GM18909 (cell line): ENCODE measurements around the gene OOSP4A.

ENCODE experiments used
- ATAC-seq: cut with Tn5 transposase; IDR thresholded peaks from one replicate; pipeline ENCODE4 v1.9.1; 2021; ENCODE audit warnings: mild to moderate bottlenecking; ENCODE audit not compliant: unreplicated experiment, poor library complexity

The OOSP4A gene

DNA sequence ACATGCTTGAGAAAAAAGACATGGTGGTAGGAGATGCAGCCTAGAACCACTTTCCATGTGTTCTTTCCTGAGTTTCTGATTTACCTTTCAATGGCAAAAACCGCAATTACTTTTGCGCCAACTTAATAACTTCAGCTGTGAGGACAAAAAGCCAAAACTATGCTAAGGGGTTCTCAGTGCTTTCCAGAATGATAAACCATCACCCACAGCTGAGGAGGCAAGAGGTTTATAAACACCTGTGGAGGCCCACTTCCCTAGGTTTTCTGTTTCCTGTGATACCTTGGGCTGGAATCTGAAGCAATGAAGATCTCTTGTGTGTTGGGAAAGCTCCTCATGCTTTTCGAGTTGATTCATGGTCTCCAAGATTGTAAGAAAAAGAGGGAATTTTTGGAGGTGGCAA lies at the start of gene OOSP4A:
Gene OOSP4A, plus strand, starts transcription at position 301 of the 400 bp plus-strand sequence. Its CDS starts 0 bp downstream, at position 301.
- no peak for ATAC-seq

DNA sequence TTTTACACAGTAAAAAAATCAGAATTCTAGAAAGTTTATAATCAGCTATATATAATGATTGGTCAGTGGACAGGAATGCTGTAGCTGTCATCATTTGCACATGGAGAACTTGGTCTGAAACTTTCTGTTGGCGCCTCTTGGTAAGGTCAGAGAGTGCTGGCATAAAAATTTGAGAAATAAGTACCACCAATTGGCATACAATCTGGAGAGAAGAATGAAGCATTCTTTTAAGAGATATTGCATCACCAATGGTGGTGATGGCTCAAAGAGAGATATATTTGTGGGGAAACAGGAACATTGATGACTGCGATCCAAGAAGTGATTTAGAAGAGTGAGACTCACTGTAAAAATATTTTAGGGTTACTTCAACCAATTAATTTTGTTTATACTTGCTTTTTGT lies 45.4 kb upstream of the OOSP4A start:
- ATAC-seq: no peak

DNA sequence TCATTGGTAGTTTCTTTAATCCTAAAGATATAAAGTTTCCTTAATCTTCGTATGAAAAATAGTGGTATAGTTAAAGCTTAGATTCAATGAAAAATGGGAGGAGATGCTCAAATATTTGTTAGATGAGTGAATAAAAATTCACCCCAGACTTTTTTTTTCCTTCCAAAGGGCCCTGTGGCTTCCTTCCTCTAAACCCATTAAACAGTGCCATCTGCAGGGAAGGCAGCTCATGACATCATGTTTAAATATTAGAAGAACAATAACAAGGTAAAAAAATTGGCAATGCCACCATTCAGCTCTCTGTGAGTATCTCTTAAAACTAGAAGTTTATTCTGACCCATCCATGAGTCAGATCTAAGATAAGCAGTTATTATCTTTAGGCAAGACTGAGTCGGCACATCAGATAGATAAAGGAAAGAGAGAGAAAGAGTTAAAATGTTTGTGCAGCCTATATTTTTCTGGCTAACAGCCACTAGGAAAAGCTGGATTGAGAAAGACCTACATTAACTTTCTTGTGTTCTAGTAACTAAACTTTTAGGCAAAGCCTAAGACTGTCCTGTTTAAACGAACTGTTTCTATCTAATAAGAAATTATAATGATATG lies 44.7 kb upstream of the OOSP4A start:
- ATAC-seq: no peak

DNA sequence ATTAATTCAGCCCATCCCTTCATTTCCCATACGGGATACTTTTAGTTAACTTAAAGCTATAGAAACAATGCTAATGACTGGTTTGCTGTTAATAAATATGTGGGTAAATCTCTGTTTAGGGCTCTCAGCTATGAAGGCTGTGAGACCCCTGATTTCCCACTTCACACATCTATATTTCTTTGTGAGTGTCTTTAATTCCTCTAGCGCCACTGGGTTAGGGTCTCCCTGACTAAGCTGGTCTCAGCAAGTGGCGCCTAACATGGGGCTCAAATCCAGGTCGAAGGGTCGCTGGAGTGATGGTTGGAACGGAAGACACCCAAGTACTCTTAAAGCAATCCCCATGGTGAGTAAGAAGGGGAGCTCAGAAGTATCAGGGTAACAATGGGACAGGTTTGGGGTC lies 40.0 kb upstream of the OOSP4A start:
- ATAC-seq: no peak

DNA sequence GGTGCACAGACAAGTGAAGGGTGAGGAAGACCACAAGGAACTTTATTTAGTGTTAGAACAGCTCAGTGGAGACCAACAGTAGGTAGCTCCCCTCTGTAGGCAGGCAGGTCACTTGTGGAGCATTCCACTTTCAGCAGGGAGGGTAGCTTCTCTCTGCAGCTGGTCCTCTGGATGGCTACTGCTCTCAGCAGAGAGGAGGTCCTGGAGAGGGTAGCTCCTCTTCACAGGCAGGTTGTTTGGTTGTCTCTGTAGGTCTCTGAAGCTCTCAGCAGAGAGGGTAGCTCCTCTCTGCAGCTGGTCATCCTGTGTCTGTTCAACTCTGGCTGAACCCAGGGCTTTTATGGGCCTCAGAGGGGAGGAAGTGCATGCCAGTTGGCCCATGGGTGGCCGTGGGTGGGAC lies 32.1 kb upstream of the OOSP4A start:
- no peak for ATAC-seq

DNA sequence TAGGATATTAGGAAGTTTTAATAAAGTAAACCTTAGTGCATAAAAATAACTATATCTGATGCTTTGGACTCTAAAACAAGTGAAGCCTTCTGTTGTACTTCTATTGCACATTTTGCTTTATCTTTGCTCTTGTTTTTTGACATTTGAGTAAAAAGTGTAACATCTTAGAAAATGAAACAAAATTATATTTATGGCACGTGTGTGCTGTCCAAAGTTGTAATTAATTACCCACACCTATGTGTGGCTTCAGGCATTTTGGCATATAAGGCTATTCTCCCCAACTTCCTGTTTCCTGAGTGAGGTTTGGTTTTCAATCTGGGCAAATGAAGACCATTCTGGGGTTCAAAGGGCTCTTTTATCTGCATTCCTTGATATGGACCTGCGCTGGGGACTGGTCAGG lies 25.7 kb upstream of the OOSP4A start, which contains the start of gene OOSP1:
Gene OOSP1, plus strand, starts transcription at position 301 of the 400 bp plus-strand sequence. Its CDS starts 23 bp downstream, at position 324.
- no peak for ATAC-seq

DNA sequence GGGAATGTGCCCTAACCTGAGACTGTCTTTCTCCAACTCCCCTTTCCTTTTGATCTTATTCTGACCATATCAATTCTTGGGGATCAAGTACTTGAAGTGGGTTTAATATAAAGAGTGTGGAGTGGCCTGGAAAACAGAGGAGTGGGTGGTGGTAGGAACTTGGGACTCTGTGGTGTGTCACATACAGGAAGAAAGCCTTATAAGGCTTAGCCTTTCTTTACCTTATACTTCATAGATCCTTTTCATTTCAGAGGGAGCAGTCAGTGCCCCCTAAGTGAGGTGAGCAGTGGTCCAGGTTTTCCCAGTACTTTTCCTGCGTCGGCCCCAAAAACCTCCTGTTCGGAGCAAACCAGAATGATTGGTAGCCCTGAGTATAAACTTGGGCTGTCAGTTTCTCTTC lies 25.1 kb upstream of the OOSP4A start:
- ATAC-seq: no peak

DNA sequence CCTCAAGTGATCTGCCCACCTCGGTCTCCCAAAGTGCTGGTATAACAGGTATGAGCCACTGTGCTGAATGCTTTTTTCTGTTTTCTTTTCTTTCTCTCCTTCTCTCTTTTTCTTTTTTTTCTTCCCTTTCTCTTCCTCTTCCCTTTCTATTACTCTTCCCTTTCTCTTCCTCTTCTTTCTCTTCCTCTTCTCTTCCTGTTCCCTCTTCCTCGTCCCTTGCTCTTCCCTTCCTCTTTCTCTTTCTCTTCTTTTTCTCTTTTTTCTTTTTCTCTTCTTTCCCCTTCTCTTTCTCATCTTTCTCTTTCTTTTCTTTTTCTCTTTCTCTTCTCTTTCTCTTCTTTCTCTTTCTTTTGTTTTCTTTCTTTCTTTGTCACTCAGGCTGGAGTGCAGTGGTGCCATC lies 24.4 kb upstream of the OOSP4A start:
- ATAC-seq: no peak

DNA sequence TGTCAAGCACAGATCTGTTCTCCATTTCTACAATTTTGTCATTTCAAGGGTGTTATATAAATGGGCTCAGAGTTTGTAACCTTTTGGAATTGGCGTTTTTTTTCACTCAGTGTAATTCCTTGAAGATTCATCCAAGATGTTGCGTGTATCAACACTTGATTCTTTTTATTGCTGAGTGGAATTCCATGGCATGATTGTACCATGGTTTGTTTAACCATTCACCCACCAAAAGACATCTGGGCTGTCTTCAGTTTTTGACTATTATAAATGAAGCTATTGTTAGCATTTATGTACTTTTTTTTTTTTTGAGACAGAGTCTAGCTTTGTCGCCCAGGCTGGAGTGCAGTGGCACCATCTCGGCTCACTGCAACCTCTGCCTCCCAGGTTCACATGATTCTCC lies 22.7 kb upstream of the OOSP4A start:
- no peak for ATAC-seq

DNA sequence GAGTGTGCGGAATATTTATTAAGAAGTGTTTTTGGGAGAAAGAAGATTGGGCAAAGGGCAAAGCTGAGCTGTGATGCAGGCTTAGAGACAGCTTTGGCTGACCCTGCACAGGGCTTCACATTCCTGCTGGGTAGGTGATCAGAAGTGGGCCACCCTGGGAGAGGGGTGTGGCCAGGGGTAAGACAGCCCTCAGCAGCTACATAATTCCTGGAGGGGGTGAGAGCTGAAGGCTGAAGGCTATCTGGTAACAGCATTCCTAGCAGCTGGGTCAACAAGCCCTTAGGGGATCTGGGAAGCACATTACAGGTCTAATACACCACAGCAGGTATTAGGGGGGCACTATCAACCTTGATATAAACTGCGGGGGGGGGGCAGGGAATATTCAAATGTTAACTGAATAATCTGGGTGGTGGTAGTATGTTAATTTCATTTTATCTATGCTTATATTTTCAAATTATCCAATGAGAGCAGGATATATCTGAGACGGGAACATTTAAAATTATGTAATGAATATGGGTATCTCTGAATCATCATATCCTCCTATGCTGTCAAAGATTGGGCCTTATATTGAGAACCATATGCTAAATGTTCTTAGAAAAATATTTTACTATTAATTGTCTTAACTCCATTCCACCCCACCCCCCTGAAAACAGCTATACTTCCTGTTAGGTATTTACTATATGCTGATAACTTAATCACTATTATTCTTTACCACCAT lies 19.7 kb upstream of the OOSP4A start:
- ATAC-seq: no peak

DNA sequence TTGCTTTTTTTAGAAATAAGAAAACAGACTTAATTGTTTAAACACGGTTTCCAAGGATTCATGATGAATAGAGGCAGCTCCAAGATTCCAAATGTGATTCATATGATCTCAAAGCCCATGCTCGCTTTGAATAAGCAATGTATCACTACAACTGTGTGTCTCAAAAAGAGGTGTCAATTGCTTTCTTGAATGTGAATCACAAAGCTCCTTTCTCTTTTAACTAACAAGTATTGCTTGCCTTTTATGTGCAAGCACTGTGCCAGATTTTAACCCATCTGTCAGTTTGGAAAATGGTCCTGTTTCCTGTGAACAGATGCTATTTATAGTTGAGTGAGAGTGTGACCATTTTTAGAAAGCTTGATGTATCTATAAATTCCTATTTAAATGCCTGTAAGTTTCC lies 19.1 kb upstream of the OOSP4A start:
- ATAC-seq: no peak

DNA sequence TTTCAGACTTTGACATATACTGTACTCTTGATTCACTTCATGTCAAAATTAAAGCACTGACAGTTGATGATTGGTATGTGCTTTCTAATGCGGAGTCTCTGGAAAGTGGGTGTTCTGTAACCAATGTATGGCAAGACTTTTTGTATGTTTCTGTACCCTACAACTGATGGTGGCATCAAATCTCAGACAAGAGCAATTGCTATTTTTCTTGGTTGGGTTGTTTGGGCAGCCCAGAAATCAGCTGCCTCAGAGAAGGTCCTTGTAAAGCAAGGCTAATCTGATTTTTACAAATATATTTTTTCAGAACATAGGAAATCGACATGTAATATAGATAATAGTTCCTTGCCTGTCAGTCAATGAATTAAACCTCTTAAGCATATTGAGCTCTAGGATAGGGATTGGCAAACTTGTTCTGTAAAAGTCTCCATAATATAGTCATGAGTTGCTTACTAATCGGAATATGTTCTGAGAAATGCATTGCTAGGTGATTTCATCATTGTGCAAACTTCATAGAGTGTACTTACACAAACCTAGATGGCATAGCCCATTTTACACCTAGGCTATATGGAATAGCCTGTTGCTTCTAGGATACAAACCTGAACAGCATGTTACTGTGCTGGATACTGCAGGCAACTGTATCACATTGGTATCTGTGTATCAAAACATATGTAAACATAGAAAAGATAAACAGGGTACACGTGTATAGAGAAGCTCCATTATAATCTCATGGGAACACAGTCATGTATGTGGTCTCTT lies 10.2 kb upstream of the OOSP4A start:
- ATAC-seq: no peak

DNA sequence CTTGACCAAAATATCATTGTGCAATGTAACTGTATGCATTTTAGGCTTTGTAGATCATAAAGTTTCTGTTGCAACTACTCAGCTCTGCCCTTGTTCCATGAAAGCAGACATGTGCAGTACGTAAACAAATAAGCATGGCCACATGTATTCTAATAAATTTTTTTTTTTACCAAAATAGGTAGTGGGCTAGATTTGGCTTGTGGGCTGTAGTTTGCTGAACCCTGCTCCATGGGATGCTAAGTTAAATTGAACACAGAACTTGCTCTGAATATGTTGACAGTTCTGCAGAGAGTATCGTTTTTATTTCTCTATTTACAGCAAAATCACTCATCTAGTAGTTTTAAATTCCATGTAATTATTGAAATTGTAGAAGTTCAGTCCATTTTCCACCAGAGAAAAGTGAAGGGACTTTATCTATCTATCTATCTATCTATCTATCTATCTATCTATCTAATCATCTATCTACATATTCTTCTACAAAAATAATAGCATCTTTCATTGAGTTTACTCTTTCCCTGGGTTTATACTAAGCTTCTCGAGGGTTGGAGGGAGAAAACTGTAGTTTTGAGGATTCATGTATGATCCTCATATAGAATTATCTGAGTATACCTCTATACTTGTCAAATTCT lies 9.5 kb upstream of the OOSP4A start:
- ATAC-seq: no peak

DNA sequence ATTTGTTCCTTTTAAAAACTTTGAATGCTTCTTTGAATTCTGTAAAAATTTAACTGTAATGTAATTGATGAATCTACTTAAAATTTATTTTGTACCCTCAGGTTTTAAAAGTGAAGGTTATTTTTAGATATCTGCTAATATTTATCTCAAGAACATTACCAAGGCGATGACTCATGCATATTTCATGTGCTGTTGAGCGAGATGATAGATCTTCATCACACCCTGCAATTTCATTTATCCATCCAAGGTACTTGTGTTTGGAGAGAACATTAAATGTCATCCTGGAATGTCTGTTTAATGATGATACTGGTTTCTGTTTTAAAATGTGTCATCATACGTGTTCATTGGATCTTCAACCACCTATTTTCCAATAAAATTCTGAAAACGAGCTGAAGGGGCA lies 6.7 kb upstream of the OOSP4A start:
- no peak for ATAC-seq

DNA sequence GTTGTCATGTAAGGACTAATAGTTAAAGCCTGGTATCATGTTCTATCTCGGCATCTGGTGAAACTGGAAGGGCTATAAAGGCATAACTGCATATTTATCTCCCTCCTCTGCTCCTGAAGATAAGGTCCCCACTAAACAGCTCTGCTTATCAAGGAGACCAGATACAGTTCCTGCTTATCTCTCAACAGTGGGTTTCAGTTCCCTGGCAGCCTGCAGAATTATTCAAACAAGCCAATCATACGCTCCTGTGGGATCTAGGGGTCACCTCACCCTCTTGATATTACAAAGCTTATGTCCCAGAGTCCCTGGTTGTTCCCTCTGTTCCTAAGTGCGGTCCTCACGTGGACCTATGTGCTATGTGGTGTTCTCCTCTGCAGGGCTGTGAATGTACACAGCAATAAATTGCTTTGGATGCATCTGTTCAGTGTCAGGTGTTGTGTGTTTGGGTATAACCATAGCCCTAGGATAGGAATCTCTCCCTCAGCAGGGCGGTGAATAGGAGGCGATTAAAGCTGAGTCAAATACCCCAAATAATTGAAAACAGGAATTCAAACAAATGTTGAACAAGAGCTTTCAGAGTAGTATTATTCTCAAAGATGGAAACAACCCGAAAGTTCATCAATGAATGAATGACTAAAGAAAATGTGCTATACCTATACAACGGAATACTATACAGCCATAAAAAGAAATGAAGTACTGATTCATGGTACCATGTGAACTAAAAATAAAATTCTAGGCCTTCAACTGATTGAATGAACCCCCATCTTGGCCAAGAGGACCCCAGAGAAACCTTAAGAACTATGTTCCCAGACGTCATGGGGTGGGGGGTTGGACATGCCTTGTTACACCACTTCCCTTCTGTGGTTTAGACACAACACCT lies 3.1 kb upstream of the OOSP4A start:
- no peak for ATAC-seq

DNA sequence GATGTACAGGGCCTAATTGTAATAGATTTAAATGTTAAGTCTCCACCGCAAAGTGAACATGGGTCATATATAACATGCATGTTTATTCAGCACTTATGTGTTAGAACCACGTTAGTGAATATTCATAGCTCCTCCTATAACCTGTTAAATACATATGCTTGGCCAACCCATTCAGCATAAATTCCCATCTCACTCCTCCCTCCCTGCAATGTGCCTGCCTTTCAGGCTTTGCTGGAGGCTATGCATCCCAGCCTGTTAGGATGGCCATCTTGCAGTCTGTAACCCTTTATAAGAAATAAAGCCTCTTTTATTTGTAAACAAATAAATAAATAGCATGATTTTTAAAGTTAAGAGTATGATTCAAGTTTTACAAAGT lies 1.7 kb upstream of the OOSP4A start:
- ATAC-seq: no peak

DNA sequence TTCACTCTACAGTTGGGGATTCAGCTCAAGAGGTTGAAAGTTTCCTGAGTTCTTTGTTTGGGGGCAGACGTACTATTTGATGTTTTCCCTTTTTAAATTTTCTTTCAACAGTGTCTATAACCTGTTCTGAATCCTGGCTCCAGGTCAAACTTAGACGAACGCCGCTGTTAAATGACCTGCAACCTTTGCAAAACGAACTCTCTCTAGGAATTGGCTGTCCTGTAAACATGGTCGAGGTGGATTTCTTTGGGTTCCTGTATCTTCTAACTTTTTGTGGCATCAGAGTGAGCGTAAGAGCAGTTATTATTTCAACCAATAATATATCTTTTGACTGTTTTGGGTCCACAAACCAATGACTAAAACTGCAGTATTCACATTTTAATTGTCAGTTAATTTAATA lies 1.6 kb downstream of the OOSP4A start:
- ATAC-seq: no peak

DNA sequence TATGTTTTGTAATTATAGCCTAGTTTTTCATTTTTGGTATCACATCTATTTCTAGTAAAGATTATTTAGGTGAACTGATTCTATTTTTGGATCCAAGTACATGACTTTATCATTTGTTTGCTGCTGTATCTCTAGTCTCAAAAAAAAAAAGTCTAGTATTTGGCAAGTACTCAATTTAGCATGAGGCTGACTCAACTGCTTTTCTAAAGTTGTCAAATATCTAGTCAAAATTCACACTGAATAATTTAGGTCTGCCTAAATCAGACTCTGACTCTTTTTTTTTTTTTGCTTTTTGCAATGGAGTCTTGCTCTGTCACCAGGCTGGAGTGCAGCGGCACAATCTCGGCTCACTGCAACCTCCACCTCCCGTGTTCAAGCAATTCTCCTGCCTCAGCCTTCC lies 2.4 kb downstream of the OOSP4A start:
- ATAC-seq: no peak

DNA sequence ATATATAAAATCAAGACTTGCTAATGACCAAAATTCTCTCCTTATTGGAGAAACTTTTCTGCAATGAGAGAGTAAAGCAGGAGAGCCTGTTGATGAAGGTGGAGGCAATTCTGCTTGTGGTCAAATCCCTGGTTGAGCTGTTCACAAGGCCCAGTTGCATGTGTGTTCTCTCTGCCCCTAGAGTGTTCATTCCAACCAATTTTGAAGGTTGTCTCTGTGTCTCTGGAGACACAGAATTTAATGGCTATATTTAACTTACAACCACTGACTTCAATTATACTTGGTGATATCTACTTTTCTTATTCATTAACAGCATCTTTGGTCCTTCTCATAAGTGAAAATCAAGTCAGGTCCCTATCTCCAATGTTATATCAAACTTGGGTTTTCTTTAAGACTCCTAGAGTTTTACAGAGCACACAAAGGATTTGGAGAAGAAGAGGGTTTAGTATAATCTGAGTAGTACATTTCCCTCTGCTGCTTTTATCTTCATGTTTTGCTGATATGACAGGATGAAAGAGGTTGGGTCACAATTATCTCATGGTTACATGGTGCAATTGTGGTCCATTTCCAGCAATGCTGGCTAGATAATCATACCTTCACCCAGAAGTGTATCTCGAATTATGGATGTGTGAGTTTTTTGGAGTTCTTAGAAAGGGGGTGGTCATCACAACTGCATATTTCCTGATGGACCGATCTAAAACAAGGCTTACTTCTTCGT lies 4.0 kb downstream of the OOSP4A start:
- ATAC-seq: no peak

DNA sequence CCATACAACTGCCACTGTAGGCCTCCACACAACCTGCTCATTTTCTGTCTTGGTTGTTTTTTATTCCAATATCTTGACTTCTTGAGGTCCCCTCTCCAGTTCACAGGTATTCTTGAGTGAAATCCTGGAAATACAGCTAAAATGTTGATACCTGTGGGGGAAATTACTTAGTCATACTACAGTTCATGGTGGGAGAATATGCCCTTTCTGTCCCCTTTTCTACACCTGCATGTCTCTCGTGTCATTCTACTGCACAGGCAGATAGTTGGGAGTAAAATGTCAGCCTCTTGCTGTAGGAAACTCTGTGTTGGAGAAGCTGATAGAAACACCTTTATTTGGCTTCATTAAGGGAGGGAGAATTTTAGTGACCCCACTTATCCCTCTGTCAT lies 4.6 kb downstream of the OOSP4A start:
- no peak for ATAC-seq
